ENCODE results near the gene C1orf105. TPM values are rescaled to one million over a fixed set of nuclear protein-coding genes. Genes with fewer than 3 reads are reported as not detected.

Gene C1orf105
- polyA plus RNA-seq, 4 donors, result 0.24 to 0.25 TPM; not detected in 2

DNA sequence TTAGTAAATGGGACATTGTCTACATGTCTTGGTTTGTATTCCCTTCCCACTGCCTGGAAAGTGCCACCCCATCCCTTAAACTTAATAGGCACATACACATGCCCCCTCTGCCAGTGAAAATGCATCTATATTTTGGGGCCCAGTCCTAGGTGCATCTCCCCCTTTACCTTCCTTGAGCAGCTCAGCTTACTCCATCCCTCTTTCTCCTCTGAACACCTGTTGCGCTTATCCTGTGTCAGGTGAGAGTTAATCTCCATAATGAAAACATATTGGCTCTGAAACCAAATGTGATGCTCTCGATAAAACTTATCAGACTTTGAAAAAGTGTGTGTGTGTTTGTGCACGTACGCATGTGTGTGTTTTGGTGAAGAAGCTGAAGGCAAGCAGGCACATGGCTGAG, 97.1 kb downstream of the C1orf105 start:
- no peak for DNase-seq (ENCODE audit: low read depth in 4 of 4, low spot score in 2 of 4)

Other genes starting within 250 kb of the C1orf105 start
- 10 to 100 TPM; 44.6 to 52.8 (median 48.4) TPM for gene PIGC, start 23.4 kb downstream of the C1orf105 start, polyA plus RNA-seq (ENCODE audit: insufficient read length in 4 of 4)
- 10 to 100 TPM; 49.0 to 69.2 (median 57.4) TPM for gene SUCO, start 112.5 kb downstream of the C1orf105 start, polyA plus RNA-seq (ENCODE audit: insufficient read length in 4 of 4)
- under 1 TPM in 3 of 4 donors, not detected in 1; 0.10 to 0.17 (median 0.16) TPM for gene FASLG, start 238.4 kb downstream of the C1orf105 start, polyA plus RNA-seq (ENCODE audit: insufficient read length in 4 of 4)

Measured in left renal cortex interstitium (tissue), 4 donors.